T-helper 17 cell (primary cell): Measurements from ENCODE around the gene COL5A2. TPM values are rescaled to one million over a fixed set of nuclear protein-coding genes. Genes with fewer than 3 reads are reported as not detected.

ENCODE experiments used
- ATAC-seq: fragments of 150-1000 bp; cut with Tn5 transposase; 2 replicates; pipeline ENCODE4 v1.10.0; 2021; ENCODE audit warnings: mild to moderate bottlenecking, moderate library complexity
- DNase-seq, 3 donors: peaks; one replicate each; pipeline versions ENCODE4 v3.0.0 to v3.0.0-alpha.2; 2020 to 2021
- H3K9me3 ChIP-seq: one replicate; pipeline ENCODE4 v1.7.0; 2013; ENCODE audit warnings: low read length, mild to moderate bottlenecking; ENCODE audit not compliant: control insufficient read depth, poor library complexity, severe bottlenecking
- H3K27ac Mint-ChIP-seq: one replicate; pipeline ENCODE4 v1.8.0; 2022; ENCODE audit warnings: mild to moderate bottlenecking, moderate library complexity, mixed read lengths
- H3K27me3 Mint-ChIP-seq: one replicate; pipeline ENCODE4 v1.8.0; 2022; ENCODE audit warnings: mixed read lengths
- H3K36me3 Mint-ChIP-seq: one replicate; pipeline ENCODE4 v1.8.0; 2022; ENCODE audit warnings: low read depth, mixed read lengths
- H3K4me1 Mint-ChIP-seq: one replicate; pipeline ENCODE4 v1.8.0; 2022; ENCODE audit warnings: mild to moderate bottlenecking, mixed read lengths
- H3K4me3 Mint-ChIP-seq: one replicate; pipeline ENCODE4 v1.8.0; 2022; ENCODE audit warnings: mild to moderate bottlenecking, moderate library complexity, mixed read lengths
- total RNA-seq, 4 donors: library from RNA in 2 of 4; stranded (reverse) in 2 of 4; gene quantifications; one replicate each; pipeline ENCODE4 v1.2.3 and lab custom pipeline; 2022 to 2026

COL5A2 gene
- total RNA-seq, result under 1 TPM; 0.18 to 0.37 TPM
- 0.53 to 1.4 reads per million in 2 donors for total RNA-seq (lab: John Stamatoyannopoulos, UW)

- peaks cover 21% of the 10 kb centered on the region for H3K27me3 Mint-ChIP-seq
- peaks cover 7% of the 10 kb centered on the region for H3K4me1 Mint-ChIP-seq
- DNase-seq (no peak), ATAC-seq (no peak)
- H3K36me3 Mint-ChIP-seq, result no peaks in the 10 kb centered on the region
- H3K9me3 ChIP-seq, result no peaks in the 10 kb centered on the region
- H3K4me3 Mint-ChIP-seq, result no peak within 1 kb of the TSS
- no peak within 1 kb of the TSS for H3K27ac Mint-ChIP-seq
Measured at GRCh38 chr2:189179570-189179950, at the start of gene COL5A2. Gene COL5A2 (minus strand): TSS chr2:189179761. CDS start chr2:189179604, 157 bp downstream.

GRCh38 chr2:189226017-189226416 is 46.5 kb upstream of the COL5A2 start:
- Mint-ChIP-seq H3K36me3 (no peaks in the 10 kb centered on the region), H3K27me3 (no peaks in the 10 kb centered on the region), H3K4me1 (no peaks in the 10 kb centered on the region), H3K27ac (no peak overlapping the region), H3K4me3 (no peak overlapping the region)
- DNase-seq (no peak), ATAC-seq (no peak)
- H3K9me3 ChIP-seq, result no peaks in the 10 kb centered on the region

- Mint-ChIP-seq H3K27ac (no peak overlapping the region), H3K4me1 (no peaks in the 10 kb centered on the region), H3K27me3 (no peaks in the 10 kb centered on the region), H3K36me3 (no peaks in the 10 kb centered on the region), H3K4me3 (no peak overlapping the region)
- no peak for DNase-seq
- no peak for ATAC-seq
- no peaks in the 10 kb centered on the region for H3K9me3 ChIP-seq
Measured at GRCh38 chr2:189225032-189225431, 45.5 kb upstream of the COL5A2 start.

- no peak overlapping the region for H3K27ac Mint-ChIP-seq
Measured at GRCh38 chr2:189222468-189223105, 43.0 kb upstream of the COL5A2 start.

GRCh38 chr2:189221811-189222467 is 42.4 kb upstream of the COL5A2 start:
- H3K27me3 Mint-ChIP-seq, result no peaks in the 10 kb centered on the region
- no peaks in the 10 kb centered on the region for H3K9me3 ChIP-seq
- no peak for DNase-seq
- H3K4me1 Mint-ChIP-seq, result peaks cover 3% of the 10 kb centered on the region
- no peaks in the 10 kb centered on the region for H3K36me3 Mint-ChIP-seq
- ATAC-seq, result no peak
- no peak overlapping the region for H3K27ac Mint-ChIP-seq
- no peak overlapping the region for H3K4me3 Mint-ChIP-seq

More at GRCh38 chr2:189222468-189223105, 43.0 kb upstream of the COL5A2 start:
- no peak overlapping the region for H3K4me3 Mint-ChIP-seq
- no peaks in the 10 kb centered on the region for H3K9me3 ChIP-seq
- H3K36me3 Mint-ChIP-seq, result no peaks in the 10 kb centered on the region
- no peaks in the 10 kb centered on the region for H3K27me3 Mint-ChIP-seq
- DNase-seq, result no peak
- peaks cover 3% of the 10 kb centered on the region for H3K4me1 Mint-ChIP-seq
- ATAC-seq, result no peak

- no peaks in the 10 kb centered on the region for H3K9me3 ChIP-seq
- peaks cover 3% of the 10 kb centered on the region for H3K4me1 Mint-ChIP-seq
- ATAC-seq, result no peak
- H3K27me3 Mint-ChIP-seq, result peaks cover 3% of the 10 kb centered on the region
- no peak overlapping the region for H3K4me3 Mint-ChIP-seq
- no peaks in the 10 kb centered on the region for H3K36me3 Mint-ChIP-seq
- no peak overlapping the region for H3K27ac Mint-ChIP-seq
- DNase-seq, result no peak
Measured at GRCh38 chr2:189218236-189218635, 38.7 kb upstream of the COL5A2 start.

GRCh38 chr2:189217541-189217940 is 38.0 kb upstream of the COL5A2 start:
- Mint-ChIP-seq H3K36me3 (no peaks in the 10 kb centered on the region), H3K4me1 (peaks cover 3% of the 10 kb centered on the region), H3K4me3 (no peak overlapping the region), H3K27ac (no peak overlapping the region), H3K27me3 (peaks cover 4% of the 10 kb centered on the region)
- DNase-seq, result no peak
- no peak for ATAC-seq
- no peaks in the 10 kb centered on the region for H3K9me3 ChIP-seq

- no peak for DNase-seq
- ATAC-seq, result no peak
- Mint-ChIP-seq H3K27ac (no peak overlapping the region), H3K4me3 (no peak overlapping the region), H3K27me3 (peaks cover 4% of the 10 kb centered on the region), H3K4me1 (peaks cover 3% of the 10 kb centered on the region), H3K36me3 (no peaks in the 10 kb centered on the region)
- H3K9me3 ChIP-seq, result no peaks in the 10 kb centered on the region
Measured at GRCh38 chr2:189217051-189217450, 37.5 kb upstream of the COL5A2 start.

GRCh38 chr2:189214484-189214883 is 34.9 kb upstream of the COL5A2 start:
- H3K4me1 Mint-ChIP-seq, result peaks cover 3% of the 10 kb centered on the region
- no peaks in the 10 kb centered on the region for H3K36me3 Mint-ChIP-seq
- peaks cover 4% of the 10 kb centered on the region for H3K27me3 Mint-ChIP-seq
- H3K9me3 ChIP-seq, result no peaks in the 10 kb centered on the region
- no peak for DNase-seq
- no peak overlapping the region for H3K27ac Mint-ChIP-seq
- ATAC-seq, result no peak
- H3K4me3 Mint-ChIP-seq, result no peak overlapping the region

GRCh38 chr2:189213250-189213649 is 33.7 kb upstream of the COL5A2 start:
- DNase-seq (no peak), ATAC-seq (no peak)
- no peak overlapping the region for H3K27ac Mint-ChIP-seq
- H3K27me3 Mint-ChIP-seq, result peaks cover 8% of the 10 kb centered on the region
- H3K36me3 Mint-ChIP-seq, result peaks cover 2% of the 10 kb centered on the region
- no peak overlapping the region for H3K4me3 Mint-ChIP-seq
- no peaks in the 10 kb centered on the region for H3K4me1 Mint-ChIP-seq
- H3K9me3 ChIP-seq, result no peaks in the 10 kb centered on the region

- DNase-seq, result no peak
- Mint-ChIP-seq H3K27ac (no peak overlapping the region), H3K36me3 (peaks cover 3% of the 10 kb centered on the region), H3K4me1 (no peaks in the 10 kb centered on the region), H3K4me3 (no peak overlapping the region), H3K27me3 (peaks cover 11% of the 10 kb centered on the region)
- no peaks in the 10 kb centered on the region for H3K9me3 ChIP-seq
- no peak for ATAC-seq
Measured at GRCh38 chr2:189210250-189211087, 30.9 kb upstream of the COL5A2 start.

- H3K36me3 Mint-ChIP-seq, result peaks cover 3% of the 10 kb centered on the region
Measured at GRCh38 chr2:189208254-189208653, 28.7 kb upstream of the COL5A2 start.

GRCh38 chr2:189204322-189204941 is 24.9 kb upstream of the COL5A2 start:
- DNase-seq (no peak), ATAC-seq (no peak)
- H3K9me3 ChIP-seq, result no peaks in the 10 kb centered on the region
- Mint-ChIP-seq H3K36me3 (peaks cover 3% of the 10 kb centered on the region), H3K27me3 (peaks cover 6% of the 10 kb centered on the region), H3K4me3 (peak overlapping the region; percentile 70), H3K4me1 (peaks cover 12% of the 10 kb centered on the region), H3K27ac (peak overlapping the region; percentile 21)

More at GRCh38 chr2:189208254-189208653, 28.7 kb upstream of the COL5A2 start:
- Mint-ChIP-seq H3K27me3 (peaks cover 8% of the 10 kb centered on the region), H3K4me3 (no peak overlapping the region), H3K4me1 (peaks cover 8% of the 10 kb centered on the region), H3K27ac (no peak overlapping the region)
- no peak for DNase-seq
- no peak for ATAC-seq
- no peaks in the 10 kb centered on the region for H3K9me3 ChIP-seq
